ENCODE results near the gene MACROD2. TPM values are rescaled to one million over a fixed set of nuclear protein-coding genes. Genes with fewer than 3 reads are reported as not detected.

MACROD2 gene
- total RNA-seq, 2 donors from 2014 or later, result 8.0 to 19.4 TPM

DNA sequence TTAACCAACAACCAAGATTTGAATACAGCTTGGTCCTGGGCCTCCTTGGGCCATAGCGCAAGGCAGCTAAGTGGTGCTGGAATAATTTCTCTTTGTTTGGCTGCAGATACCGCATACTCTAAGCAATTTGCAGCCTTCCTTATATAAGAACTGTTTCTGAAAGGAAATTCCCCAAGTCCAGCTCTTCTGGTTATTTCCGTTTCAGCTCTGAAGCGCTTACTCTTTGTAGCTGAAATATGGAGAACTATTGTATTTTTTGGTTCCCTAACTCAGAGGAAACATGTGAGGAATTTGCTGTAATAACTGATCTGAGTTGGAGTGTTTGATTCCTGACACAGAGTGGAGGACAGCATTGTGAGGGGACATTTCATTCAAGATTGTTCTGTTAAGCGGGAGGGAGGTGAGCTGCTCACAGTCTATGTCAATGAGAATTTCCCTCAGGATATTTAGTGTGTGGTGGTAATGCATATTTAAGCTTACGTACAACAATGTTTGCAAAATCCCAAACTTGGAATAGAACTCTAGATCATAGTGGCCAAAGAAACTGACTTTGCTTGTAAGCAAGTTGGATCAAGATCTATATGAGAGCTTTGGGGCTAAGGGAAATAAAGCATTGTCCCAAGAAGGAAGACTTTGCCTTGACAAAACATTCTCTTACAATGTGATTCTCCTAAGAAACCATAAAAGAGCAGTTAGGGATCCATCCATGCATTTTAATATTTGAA, 918.7 kb downstream of the MACROD2 start:
- H3K27ac ChIP-seq, result no peak overlapping the region
- H3K36me3 ChIP-seq, result no peaks in the 10 kb centered on the region
- no peaks in the 10 kb centered on the region for H3K27me3 ChIP-seq (replicated peaks; ENCODE audit: insufficient read depth)
- DNase-seq (ENCODE audit: low spot score), result no peak
- intact Hi-C loops (cut with DNase I), result no loop called here
- no peak overlapping the region for H3K4me3 ChIP-seq
- TF ChIP-seq, protein P1, sequence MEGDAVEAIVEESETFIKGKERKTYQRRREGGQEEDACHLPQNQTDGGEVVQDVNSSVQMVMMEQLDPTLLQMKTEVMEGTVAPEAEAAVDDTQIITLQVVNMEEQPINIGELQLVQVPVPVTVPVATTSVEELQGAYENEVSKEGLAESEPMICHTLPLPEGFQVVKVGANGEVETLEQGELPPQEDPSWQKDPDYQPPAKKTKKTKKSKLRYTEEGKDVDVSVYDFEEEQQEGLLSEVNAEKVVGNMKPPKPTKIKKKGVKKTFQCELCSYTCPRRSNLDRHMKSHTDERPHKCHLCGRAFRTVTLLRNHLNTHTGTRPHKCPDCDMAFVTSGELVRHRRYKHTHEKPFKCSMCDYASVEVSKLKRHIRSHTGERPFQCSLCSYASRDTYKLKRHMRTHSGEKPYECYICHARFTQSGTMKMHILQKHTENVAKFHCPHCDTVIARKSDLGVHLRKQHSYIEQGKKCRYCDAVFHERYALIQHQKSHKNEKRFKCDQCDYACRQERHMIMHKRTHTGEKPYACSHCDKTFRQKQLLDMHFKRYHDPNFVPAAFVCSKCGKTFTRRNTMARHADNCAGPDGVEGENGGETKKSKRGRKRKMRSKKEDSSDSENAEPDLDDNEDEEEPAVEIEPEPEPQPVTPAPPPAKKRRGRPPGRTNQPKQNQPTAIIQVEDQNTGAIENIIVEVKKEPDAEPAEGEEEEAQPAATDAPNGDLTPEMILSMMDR (IDR thresholded peaks at IDR 0.05), result no peak
- TF ChIP-seq POLR2AphosphoS5 (IDR thresholded peaks at IDR 0.05) (no peak), POLR2A (IDR thresholded peaks at IDR 0.05) (no peak)
- WGBS, result 91% methylated on average over 6 of the region's 6 CpGs
- H3K4me1 ChIP-seq (replicated peaks), result no peaks in the 10 kb centered on the region
- H3K9me3 ChIP-seq, result no peaks in the 10 kb centered on the region

DNA sequence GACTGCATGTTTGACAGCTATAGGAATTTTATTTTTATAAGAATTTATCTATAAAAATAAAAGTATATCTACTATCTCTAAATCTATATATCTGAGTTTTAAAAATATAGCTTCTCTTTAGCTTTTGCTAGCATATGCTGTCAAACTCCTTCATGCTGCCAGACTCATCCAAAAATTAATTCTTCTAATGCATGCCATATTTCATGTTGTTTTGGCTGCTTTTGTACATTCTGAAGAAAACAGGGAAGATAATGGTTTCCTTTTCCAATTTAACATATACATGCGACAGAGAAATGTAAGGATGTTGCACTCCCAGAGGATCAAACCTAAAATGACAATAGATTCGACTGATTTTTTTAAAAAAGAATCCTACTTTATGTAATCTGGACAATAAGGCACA, 919.3 kb downstream of the MACROD2 start:
- H3K9me3 ChIP-seq, result no peaks in the 10 kb centered on the region
- no peak overlapping the region for H3K4me3 ChIP-seq
- no peak overlapping the region for H3K27ac ChIP-seq
- no peak for DNase-seq (ENCODE audit: low spot score)
- intact Hi-C loops (cut with DNase I), result no loop called here
- 88% methylated on average over 2 of the region's 2 CpGs for WGBS
- no peaks in the 10 kb centered on the region for H3K36me3 ChIP-seq
- H3K27me3 ChIP-seq (replicated peaks; ENCODE audit: insufficient read depth), result no peaks in the 10 kb centered on the region
- no peaks in the 10 kb centered on the region for H3K4me1 ChIP-seq (replicated peaks)
- no peak for TF ChIP-seq POLR2AphosphoS5 (IDR thresholded peaks at IDR 0.05)
- no peak for TF ChIP-seq POLR2A (IDR thresholded peaks at IDR 0.05)

DNA sequence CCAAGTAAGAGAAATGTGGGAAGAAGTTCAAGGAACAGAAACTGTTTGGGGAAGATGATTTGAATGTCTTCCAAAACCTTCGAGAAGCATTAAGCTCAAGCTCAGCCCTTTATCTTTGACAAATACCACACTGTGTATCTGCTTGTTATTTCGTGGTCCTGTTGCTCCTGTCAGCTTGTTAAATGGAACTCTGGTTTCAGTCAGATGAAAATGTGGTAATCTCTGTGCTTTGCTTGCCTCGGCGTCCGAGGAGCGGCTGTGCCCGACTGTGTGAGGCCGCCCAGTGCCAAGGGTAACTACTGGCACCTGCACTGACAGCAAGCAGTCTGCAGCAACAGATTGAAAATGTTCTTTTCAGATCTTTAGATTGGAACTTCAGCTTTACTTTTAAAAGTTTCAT, 920.0 kb downstream of the MACROD2 start:
- no peak for TF ChIP-seq POLR2AphosphoS5 (IDR thresholded peaks at IDR 0.05)
- H3K27ac ChIP-seq, result no peak overlapping the region
- H3K27me3 ChIP-seq (replicated peaks; ENCODE audit: insufficient read depth), result no peaks in the 10 kb centered on the region
- WGBS, result 29% methylated on average over 8 of the region's 8 CpGs
- intact Hi-C loops (cut with DNase I), result no loop called here
- no peaks in the 10 kb centered on the region for H3K4me1 ChIP-seq (replicated peaks)
- no peak overlapping the region for H3K4me3 ChIP-seq
- DNase-seq (ENCODE audit: low spot score), result no peak
- no peaks in the 10 kb centered on the region for H3K36me3 ChIP-seq
- H3K9me3 ChIP-seq, result no peaks in the 10 kb centered on the region

DNA sequence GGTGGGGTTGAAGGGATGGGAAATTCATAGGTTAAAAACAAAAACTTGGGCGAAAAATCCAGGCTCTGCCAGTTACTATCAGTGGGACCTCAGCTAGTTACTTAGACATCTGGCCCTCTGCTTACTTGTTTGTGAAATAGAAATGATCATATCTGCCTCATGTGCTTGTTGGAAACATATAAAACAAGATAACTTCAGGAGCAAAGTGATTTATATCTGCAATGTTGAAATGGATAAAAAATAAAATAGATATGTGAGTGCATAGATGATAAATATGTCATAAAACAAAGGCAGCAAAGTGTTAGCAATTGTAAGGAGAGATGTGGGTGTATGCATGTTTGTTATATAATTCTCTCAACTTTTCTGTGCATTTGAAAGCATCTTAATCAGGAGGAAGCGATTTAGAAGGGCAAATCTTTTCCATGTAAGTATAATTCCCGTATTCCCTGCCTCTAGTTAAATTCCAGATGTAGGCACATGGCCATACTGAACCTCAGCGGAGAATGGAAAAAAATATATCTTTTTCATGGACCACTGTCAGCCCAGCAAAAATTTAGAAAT, 921.1 kb downstream of the MACROD2 start:
- Histone ChIP-seq H3K4me1 (replicated peaks) (no peaks in the 10 kb centered on the region), H3K27ac (no peak overlapping the region), H3K4me3 (no peak overlapping the region), H3K36me3 (no peaks in the 10 kb centered on the region), H3K9me3 (no peaks in the 10 kb centered on the region), H3K27me3 (replicated peaks; ENCODE audit: insufficient read depth) (no peaks in the 10 kb centered on the region)
- 79% methylated on average over 4 of the region's 4 CpGs for WGBS
- intact Hi-C loops (cut with DNase I), result no loop called here
- TF ChIP-seq POLR2AphosphoS5 (IDR thresholded peaks at IDR 0.05) (no peak), POLR2A (IDR thresholded peaks at IDR 0.05) (no peak)
- TF ChIP-seq, protein P1 (IDR thresholded peaks at IDR 0.05), result no peak
- no peak for DNase-seq (ENCODE audit: low spot score)

DNA sequence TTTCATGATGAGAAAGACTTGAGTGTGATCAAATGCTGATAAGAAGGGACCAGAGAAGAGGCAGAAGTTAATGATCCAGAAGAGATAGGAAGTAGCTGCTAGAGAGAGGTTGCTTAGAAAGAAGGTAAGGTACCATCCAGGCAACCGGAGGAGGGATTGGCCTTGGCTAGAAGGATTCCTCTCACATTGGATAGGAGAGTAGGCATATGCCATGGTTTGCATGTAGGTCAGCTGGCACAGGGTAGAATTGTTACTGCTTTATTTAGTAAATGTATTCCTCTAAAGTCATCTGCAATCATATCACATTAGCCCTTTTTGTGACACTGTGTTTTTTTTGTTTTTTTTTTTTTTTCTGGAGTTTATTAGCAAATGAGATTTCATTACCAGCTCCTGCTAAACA, 923.0 kb downstream of the MACROD2 start:
- DNase-seq (ENCODE audit: low spot score), result no peak
- intact Hi-C loops (cut with DNase I), result no loop called here
- Histone ChIP-seq H3K4me3 (no peak overlapping the region), H3K36me3 (no peaks in the 10 kb centered on the region), H3K9me3 (no peaks in the 10 kb centered on the region), H3K4me1 (replicated peaks) (no peaks in the 10 kb centered on the region), H3K27me3 (replicated peaks; ENCODE audit: insufficient read depth) (no peaks in the 10 kb centered on the region), H3K27ac (no peak overlapping the region)
- TF ChIP-seq, protein P1 (IDR thresholded peaks at IDR 0.05), result no peak
- TF ChIP-seq POLR2AphosphoS5 (IDR thresholded peaks at IDR 0.05) (no peak), POLR2A (IDR thresholded peaks at IDR 0.05) (no peak)
- WGBS, result 100% methylated on average over 1 of the region's 1 CpG

DNA sequence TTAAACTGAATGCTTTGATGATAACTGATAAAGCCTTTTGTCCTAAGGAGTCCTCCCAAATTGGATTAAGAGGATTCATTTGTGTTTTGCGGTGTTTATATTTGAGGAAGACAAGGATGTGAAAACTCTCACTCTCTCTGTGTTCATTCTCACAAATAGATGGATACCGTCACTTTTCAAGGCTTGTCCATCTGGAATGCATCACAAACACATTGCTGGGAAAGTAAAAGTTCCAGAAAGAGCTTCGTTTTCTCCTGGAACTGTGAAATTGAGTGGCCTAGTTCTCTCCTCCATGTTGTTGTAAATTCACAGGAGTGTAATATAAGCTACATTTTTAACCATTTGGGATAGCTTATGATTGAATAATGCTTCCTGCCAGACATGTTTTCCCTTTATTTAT, 923.7 kb downstream of the MACROD2 start:
- H3K9me3 ChIP-seq, result no peaks in the 10 kb centered on the region
- H3K27ac ChIP-seq, result no peak overlapping the region
- no peak overlapping the region for H3K4me3 ChIP-seq
- TF ChIP-seq, protein P1 (IDR thresholded peaks at IDR 0.05), result no peak
- no peak for TF ChIP-seq POLR2AphosphoS5 (IDR thresholded peaks at IDR 0.05)
- TF ChIP-seq POLR2A (IDR thresholded peaks at IDR 0.05), result no peak
- intact Hi-C loops (cut with DNase I), result no loop called here
- H3K4me1 ChIP-seq (replicated peaks), result no peaks in the 10 kb centered on the region
- DNase-seq (ENCODE audit: low spot score), result no peak
- no peaks in the 10 kb centered on the region for H3K36me3 ChIP-seq
- no peaks in the 10 kb centered on the region for H3K27me3 ChIP-seq (replicated peaks; ENCODE audit: insufficient read depth)
- WGBS, result 77% methylated on average over 3 of the region's 3 CpGs
